Uterus (tissue), 2 donors: Measurements from ENCODE around the gene SLC2A13.

ENCODE experiments used
- POLR2A ChIP-seq, 2 donors: fragments of 450-650 bp; IDR thresholded peaks; one replicate each; pipeline ENCODE4 v1.6.1; 2016; ENCODE audit warnings: antibody characterized with exemption in 2 of 2, mild to moderate bottlenecking in 1 of 2, moderate library complexity in 1 of 2
- TF ChIP-seq, protein P1 (sequence below), 4 experiments: fragments of 200-600 bp in 2 of 4; fragments of 450-650 bp in 2 of 4; sonication (generic) in 2 of 4; IDR thresholded peaks; one replicate each; pipeline ENCODE4 v1.5.1; 2016 to 2019; ENCODE audit warnings: antibody characterized with exemption in 4 of 4, mild to moderate bottlenecking in 2 of 4, moderate library complexity in 1 of 4

- TF ChIP-seq, protein P1, sequence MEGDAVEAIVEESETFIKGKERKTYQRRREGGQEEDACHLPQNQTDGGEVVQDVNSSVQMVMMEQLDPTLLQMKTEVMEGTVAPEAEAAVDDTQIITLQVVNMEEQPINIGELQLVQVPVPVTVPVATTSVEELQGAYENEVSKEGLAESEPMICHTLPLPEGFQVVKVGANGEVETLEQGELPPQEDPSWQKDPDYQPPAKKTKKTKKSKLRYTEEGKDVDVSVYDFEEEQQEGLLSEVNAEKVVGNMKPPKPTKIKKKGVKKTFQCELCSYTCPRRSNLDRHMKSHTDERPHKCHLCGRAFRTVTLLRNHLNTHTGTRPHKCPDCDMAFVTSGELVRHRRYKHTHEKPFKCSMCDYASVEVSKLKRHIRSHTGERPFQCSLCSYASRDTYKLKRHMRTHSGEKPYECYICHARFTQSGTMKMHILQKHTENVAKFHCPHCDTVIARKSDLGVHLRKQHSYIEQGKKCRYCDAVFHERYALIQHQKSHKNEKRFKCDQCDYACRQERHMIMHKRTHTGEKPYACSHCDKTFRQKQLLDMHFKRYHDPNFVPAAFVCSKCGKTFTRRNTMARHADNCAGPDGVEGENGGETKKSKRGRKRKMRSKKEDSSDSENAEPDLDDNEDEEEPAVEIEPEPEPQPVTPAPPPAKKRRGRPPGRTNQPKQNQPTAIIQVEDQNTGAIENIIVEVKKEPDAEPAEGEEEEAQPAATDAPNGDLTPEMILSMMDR (IDR thresholded peaks at IDR 0.05) = no peak
- no peak for TF ChIP-seq POLR2A (IDR thresholded peaks at IDR 0.05)
Measured at GRCh38 chr12:39993268-39993667, 112.6 kb downstream of the SLC2A13 start.
